Stimulated activated naive B cell treated with anti-CD40 and anti-IgM and Interleukin-4, amounts not matched to agents 10 μg/mL and 1 μg/mL and 100 μg/mL, for 72 hours (primary cell): ENCODE results near the gene SLC26A2.

ENCODE experiments used
- ATAC-seq, 2 donors: fragments of 150-1000 bp; cut with Tn5 transposase; replicated peaks; 2 replicates each; pipeline ENCODE4 v1.10.0; 2021; ENCODE audit warnings: moderate library complexity in 1 of 2
- DNase-seq: peaks from one replicate; pipeline ENCODE4 v3.0.0; 2021
- H3K27ac Mint-ChIP-seq: one replicate; pipeline ENCODE4 v1.8.0; 2022; ENCODE audit warnings: mild to moderate bottlenecking, mixed read lengths
- H3K27me3 Mint-ChIP-seq, 2 donors: one replicate each; pipeline ENCODE4 v1.8.0; 2022; ENCODE audit warnings: mixed read lengths in 2 of 2
- H3K36me3 Mint-ChIP-seq, 2 donors: one replicate each; pipeline ENCODE4 v1.8.0; 2022; ENCODE audit warnings: mixed read lengths in 2 of 2, mild to moderate bottlenecking in 1 of 2
- H3K4me1 Mint-ChIP-seq, 2 donors: one replicate each; pipeline ENCODE4 v1.8.0; 2022; ENCODE audit warnings: mixed read lengths in 2 of 2, mild to moderate bottlenecking in 1 of 2
- H3K4me3 Mint-ChIP-seq, 2 donors: one replicate each; pipeline ENCODE4 v1.8.0; 2022; ENCODE audit warnings: mild to moderate bottlenecking in 2 of 2, mixed read lengths in 2 of 2, moderate library complexity in 1 of 2
- H3K9me3 Mint-ChIP-seq, 2 donors: one replicate each; pipeline ENCODE4 v1.8.0; 2022; ENCODE audit warnings: mixed read lengths in 2 of 2, mild to moderate bottlenecking in 1 of 2

SLC26A2 gene

GRCh38 chr5:149960272-149961185, at the start of gene SLC26A2:
TSS of gene SLC26A2 (plus strand) at chr5:149960758. CDS start at chr5:149977653, 16,895 bp downstream.
- ATAC-seq (peak; percentile 98 to 99), DNase-seq (peak; percentile 95)
- Mint-ChIP-seq H3K36me3 (peaks cover 3 to 10% of the 10 kb centered on the region in 2 donors), H3K4me3 (peak within 1 kb of the TSS; percentile 87 to 94), H3K27ac (peak within 1 kb of the TSS; percentile 99), H3K9me3 (peaks cover 0 to 1% of the 10 kb centered on the region in 2 donors), H3K27me3 (no peaks in the 10 kb centered on the region), H3K4me1 (peaks cover 19 to 36% of the 10 kb centered on the region in 2 donors)

GRCh38 chr5:149911031-149911430, 49.5 kb upstream of the SLC26A2 start:
- H3K4me1 Mint-ChIP-seq: peaks cover 3 to 7% of the 10 kb centered on the region in 2 donors
- no peak for ATAC-seq
- DNase-seq: no peak
- no peak overlapping the region for H3K27ac Mint-ChIP-seq
- no peaks in the 10 kb centered on the region for H3K9me3 Mint-ChIP-seq
- no peak overlapping the region for H3K4me3 Mint-ChIP-seq
- H3K27me3 Mint-ChIP-seq: peaks cover 8 to 15% of the 10 kb centered on the region in 2 donors
- H3K36me3 Mint-ChIP-seq: no peaks in the 10 kb centered on the region

GRCh38 chr5:149912226-149912871, 48.2 kb upstream of the SLC26A2 start:
- peaks cover 4 to 10% of the 10 kb centered on the region in 2 donors for H3K27me3 Mint-ChIP-seq
- no peak for ATAC-seq
- DNase-seq: no peak
- H3K4me3 Mint-ChIP-seq: no peak overlapping the region
- no peaks in the 10 kb centered on the region for H3K9me3 Mint-ChIP-seq
- H3K4me1 Mint-ChIP-seq: peaks cover 3 to 7% of the 10 kb centered on the region in 2 donors
- H3K27ac Mint-ChIP-seq: no peak overlapping the region
- no peaks in the 10 kb centered on the region for H3K36me3 Mint-ChIP-seq

- Mint-ChIP-seq H3K27me3 (peaks cover 8 to 10% of the 10 kb centered on the region in 2 donors), H3K9me3 (no peaks in the 10 kb centered on the region), H3K4me3 (no peak overlapping the region), H3K4me1 (peaks cover 3 to 7% of the 10 kb centered on the region in 2 donors), H3K27ac (no peak overlapping the region), H3K36me3 (no peaks in the 10 kb centered on the region)
- ATAC-seq: no peak
- no peak for DNase-seq
These were observed 46.8 kb upstream of the SLC26A2 start for GRCh38 chr5:149913436-149914419.

GRCh38 chr5:149915392-149916260, 44.9 kb upstream of the SLC26A2 start:
- H3K4me1 Mint-ChIP-seq: peaks cover 3 to 7% of the 10 kb centered on the region in 2 donors
- ATAC-seq: no peak
- peaks cover 5 to 10% of the 10 kb centered on the region in 2 donors for H3K27me3 Mint-ChIP-seq
- no peak for DNase-seq
- H3K4me3 Mint-ChIP-seq: no peak overlapping the region
- H3K36me3 Mint-ChIP-seq: no peaks in the 10 kb centered on the region
- no peak overlapping the region for H3K27ac Mint-ChIP-seq
- no peaks in the 10 kb centered on the region for H3K9me3 Mint-ChIP-seq

GRCh38 chr5:149916334-149917072, 44.1 kb upstream of the SLC26A2 start:
- ATAC-seq (no peak), DNase-seq (no peak)
- Mint-ChIP-seq H3K36me3 (no peaks in the 10 kb centered on the region), H3K27ac (no peak overlapping the region), H3K9me3 (no peaks in the 10 kb centered on the region), H3K4me3 (no peak overlapping the region), H3K27me3 (peaks cover 0 to 7% of the 10 kb centered on the region in 2 donors), H3K4me1 (peaks cover 3 to 7% of the 10 kb centered on the region in 2 donors)

GRCh38 chr5:149917073-149917676, 43.4 kb upstream of the SLC26A2 start:
- Mint-ChIP-seq H3K4me1 (peaks cover 3 to 7% of the 10 kb centered on the region in 2 donors), H3K27ac (no peak overlapping the region), H3K27me3 (peaks cover 0 to 7% of the 10 kb centered on the region in 2 donors), H3K36me3 (no peaks in the 10 kb centered on the region), H3K9me3 (no peaks in the 10 kb centered on the region), H3K4me3 (no peak overlapping the region)
- DNase-seq (no peak), ATAC-seq (no peak)

- Mint-ChIP-seq H3K4me3 (no peak overlapping the region), H3K27me3 (peaks cover 0 to 7% of the 10 kb centered on the region in 2 donors)
- ATAC-seq: no peak
These were observed 39.0 kb upstream of the SLC26A2 start for GRCh38 chr5:149921597-149921996.

GRCh38 chr5:149922950-149923349, 37.6 kb upstream of the SLC26A2 start:
- DNase-seq (no peak), ATAC-seq (no peak)
- peaks cover 0 to 6% of the 10 kb centered on the region in 2 donors for H3K27me3 Mint-ChIP-seq
- H3K27ac Mint-ChIP-seq: no peak overlapping the region
- no peaks in the 10 kb centered on the region for H3K4me1 Mint-ChIP-seq
- H3K36me3 Mint-ChIP-seq: no peaks in the 10 kb centered on the region
- no peaks in the 10 kb centered on the region for H3K9me3 Mint-ChIP-seq
- H3K4me3 Mint-ChIP-seq: no peak overlapping the region

More at GRCh38 chr5:149921597-149921996, 39.0 kb upstream of the SLC26A2 start:
- Mint-ChIP-seq H3K4me1 (no peaks in the 10 kb centered on the region), H3K9me3 (no peaks in the 10 kb centered on the region), H3K27ac (no peak overlapping the region), H3K36me3 (no peaks in the 10 kb centered on the region)
- no peak for DNase-seq

GRCh38 chr5:149924486-149924885, 36.1 kb upstream of the SLC26A2 start:
- H3K4me1 Mint-ChIP-seq: no peaks in the 10 kb centered on the region
- ATAC-seq: no peak
- no peaks in the 10 kb centered on the region for H3K36me3 Mint-ChIP-seq
- no peak for DNase-seq
- H3K9me3 Mint-ChIP-seq: no peaks in the 10 kb centered on the region
- H3K4me3 Mint-ChIP-seq: no peak overlapping the region
- no peak overlapping the region for H3K27ac Mint-ChIP-seq
- H3K27me3 Mint-ChIP-seq: peaks cover 3 to 11% of the 10 kb centered on the region in 2 donors

- no peaks in the 10 kb centered on the region for H3K36me3 Mint-ChIP-seq
- no peaks in the 10 kb centered on the region for H3K9me3 Mint-ChIP-seq
- no peaks in the 10 kb centered on the region for H3K4me1 Mint-ChIP-seq
- ATAC-seq (no peak), DNase-seq (no peak)
- no peak overlapping the region for H3K27ac Mint-ChIP-seq
- H3K4me3 Mint-ChIP-seq: no peak overlapping the region
- peaks cover 15 to 39% of the 10 kb centered on the region in 2 donors for H3K27me3 Mint-ChIP-seq
These were observed 30.4 kb upstream of the SLC26A2 start for GRCh38 chr5:149930043-149930748.
